HepG2 (cell line): ENCODE measurements around the gene AJM1. TPM values are rescaled to one million over a fixed set of nuclear protein-coding genes. Genes with fewer than 3 reads are reported as not detected.

Experiments used
- ATAC-seq: fragments of 200-7000 bp; cut with Tn5 transposase; 3 replicates; pipeline ENCODE4 v1.9.1; 2020; ENCODE audit warnings: mild to moderate bottlenecking, moderate library complexity
- BruUV-seq: library from RNA; stranded (reverse); fragments of 400-500 nt; replicated peaks from 2 replicates; lab custom pipeline; 2021; lab: Mats Ljungman, UMichigan
- CTCF ChIA-PET: fragments of 300-600 bp; formaldehyde crosslinking; extraction: SDS; loops from one replicate; lab custom pipeline; 2021; ENCODE audit warnings: low total read pairs, inconsistent platforms, low intra/inter-chr PET ratio; lab: Yijun Ruan, JAX
- POLR2A ChIA-PET: fragments of 350-600 bp; sonication (Branson Sonifier 250); formaldehyde crosslinking; loops from one replicate; lab custom pipeline; 2020; ENCODE audit warnings: antibody characterized with exemption, inconsistent platforms; lab: Yijun Ruan, JAX
- DNase-seq: peaks from one replicate; pipeline ENCODE4 v3.0.0-alpha.2; 2015; ENCODE audit warnings: low spot score
- FAIRE-seq: peaks from 3 replicates; lab custom pipeline; 2011; peaks lifted over from hg19 to GRCh38; lab: Jason Lieb, UNC
- H2AFZ ChIP-seq: one replicate; pipeline ENCODE4 v1.6.1; 2011; ENCODE audit warnings: low read length, inconsistent platforms
- H3K27ac ChIP-seq: fragments of 300-600 bp; 3 replicates; pipeline ENCODE4 v1.8.0; 2011; ENCODE audit warnings: mixed run types, mild to moderate bottlenecking, mixed read lengths, low read length, inconsistent platforms; ENCODE audit not compliant: insufficient read depth; ENCODE audit errors: extremely low read length
- H3K27me3 ChIP-seq, 2 experiments: fragments of 200-600 bp in 1 of 2; 2 replicates in 1 of 2; 3 replicates in 1 of 2; pipeline versions ENCODE4 v1.6.0 to v1.8.0; 2011; ENCODE audit warnings: low read length in 2 of 2, mild to moderate bottlenecking in 2 of 2, moderate library complexity in 2 of 2, inconsistent platforms in 1 of 2; ENCODE audit not compliant: insufficient read depth in 2 of 2, control insufficient read depth in 1 of 2
- H3K36me3 ChIP-seq, 2 experiments: fragments of 200-600 bp in 1 of 2; replicated peaks in 1 of 2; 2 replicates in 1 of 2; 3 replicates in 1 of 2; pipeline versions ENCODE4 v1.5.1 to v1.8.0; 2011; ENCODE audit warnings: low read length in 2 of 2, inconsistent platforms in 1 of 2; ENCODE audit not compliant: insufficient read depth in 2 of 2, control insufficient read depth in 1 of 2
- H3K4me1 ChIP-seq: 2 replicates; pipeline ENCODE4 v1.5.1; 2012; ENCODE audit warnings: low read length, inconsistent platforms; ENCODE audit not compliant: insufficient read depth
- H3K4me2 ChIP-seq: 2 replicates; pipeline ENCODE4 v1.6.0; 2011; ENCODE audit warnings: low read depth, low read length, inconsistent platforms
- H3K4me3 ChIP-seq, 3 experiments: fragments of 200-600 bp in 1 of 3; sonication (generic), shearing (Covaris generic) in 1 of 3; replicated peaks in 1 of 3; 2 replicates each; pipeline ENCODE4 v1.5.1; 2011 to 2016; ENCODE audit warnings: low read length in 3 of 3, inconsistent platforms in 2 of 3, low read depth in 2 of 3, mild to moderate bottlenecking in 2 of 3, control low read depth in 1 of 3, mixed read lengths in 1 of 3; ENCODE audit not compliant: insufficient read depth in 1 of 3
- H3K79me2 ChIP-seq: one replicate; pipeline ENCODE4 v1.6.1; 2011; ENCODE audit warnings: low read length, inconsistent platforms; ENCODE audit not compliant: insufficient read depth
- H3K9ac ChIP-seq: 2 replicates; pipeline ENCODE4 v1.6.0; 2011; ENCODE audit warnings: mild to moderate bottlenecking, low read depth, low read length, inconsistent platforms; ENCODE audit not compliant: insufficient read depth
- H3K9me3 ChIP-seq: 2 replicates; pipeline ENCODE4 v1.5.1; 2012; ENCODE audit warnings: mild to moderate bottlenecking, low read length
- H4K20me1 ChIP-seq: 2 replicates; pipeline ENCODE4 v1.6.0; 2011; ENCODE audit warnings: inconsistent platforms, mild to moderate bottlenecking, low read length, moderate library complexity; ENCODE audit not compliant: insufficient read depth
- ATF7-NPFF ChIP-seq: sonication (generic); formaldehyde crosslinking; IDR thresholded peaks from 2 replicates; pipeline ENCODE4 v1.8.1; 2023; ENCODE audit warnings: mild to moderate bottlenecking, low read depth, missing genetic modification reagents, moderate library complexity
- BRCA1 ChIP-seq: sonication (generic); formaldehyde crosslinking; IDR thresholded peaks from 2 replicates; pipeline ENCODE4 v1.4.0; 2020; ENCODE audit warnings: missing genetic modification reagents
- DR1 ChIP-seq: sonication (generic); formaldehyde crosslinking; IDR thresholded peaks from 2 replicates; pipeline ENCODE4 v1.8.0; 2021; ENCODE audit warnings: mild to moderate bottlenecking, missing genetic modification reagents, inconsistent platforms
- FOXJ3 ChIP-seq: sonication (generic); formaldehyde crosslinking; IDR thresholded peaks from 2 replicates; pipeline ENCODE4 v1.4.0; 2020; ENCODE audit warnings: missing genetic modification reagents, mild to moderate bottlenecking, borderline replicate concordance
- GPBP1L1 ChIP-seq: sonication (generic); formaldehyde crosslinking; IDR thresholded peaks from 2 replicates; pipeline ENCODE4 v1.5.0; 2020; ENCODE audit warnings: mild to moderate bottlenecking, missing genetic modification reagents
- ISX ChIP-seq: sonication (generic); formaldehyde crosslinking; conservative IDR thresholded peaks from 2 replicates; pipeline ENCODE4 v1.5.0; 2020; ENCODE audit warnings: missing genetic modification reagents
- KDM5B ChIP-seq: sonication (generic); formaldehyde crosslinking; IDR thresholded peaks from 2 replicates; pipeline ENCODE4 v1.4.0; 2020; ENCODE audit warnings: missing genetic modification reagents, mild to moderate bottlenecking, borderline replicate concordance
- MEIS2 ChIP-seq: sonication (generic); formaldehyde crosslinking; IDR thresholded peaks from 2 replicates; pipeline ENCODE4 v1.9.0; 2021; ENCODE audit warnings: mild to moderate bottlenecking, missing genetic modification reagents
- MXD4 ChIP-seq: IDR thresholded peaks from 2 replicates; pipeline ENCODE4 v1.6.1; 2016; ENCODE audit warnings: mild to moderate bottlenecking, missing biosample characterization, missing genetic modification reagents
- MYC ChIP-seq: sonication (generic); formaldehyde crosslinking; IDR thresholded peaks from 2 replicates; pipeline ENCODE4 v1.9.0; 2021; ENCODE audit warnings: missing genetic modification reagents, borderline replicate concordance
- NFYC ChIP-seq: IDR thresholded peaks from 2 replicates; pipeline ENCODE4 v1.6.1; 2016; ENCODE audit warnings: missing genetic modification reagents, missing compliant biosample characterization
- SIX1 ChIP-seq: sonication (generic); formaldehyde crosslinking; IDR thresholded peaks from 2 replicates; pipeline ENCODE4 v1.4.0; 2020; ENCODE audit warnings: missing genetic modification reagents, borderline replicate concordance
- TFDP1 ChIP-seq: IDR thresholded peaks from 2 replicates; pipeline ENCODE4 v1.6.1; 2016; ENCODE audit warnings: missing compliant biosample characterization, missing genetic modification reagents, borderline replicate concordance
- ZNF30 ChIP-seq: sonication (generic); formaldehyde crosslinking; IDR thresholded peaks from 2 replicates; pipeline ENCODE4 v1.5.0; 2020; ENCODE audit warnings: mild to moderate bottlenecking, missing genetic modification reagents
- ZNF550 ChIP-seq: sonication (generic); formaldehyde crosslinking; IDR thresholded peaks from 2 replicates; pipeline ENCODE4 v1.4.0; 2020; ENCODE audit warnings: mild to moderate bottlenecking, missing genetic modification reagents, borderline replicate concordance
- ZNF572 ChIP-seq: sonication (generic); formaldehyde crosslinking; IDR thresholded peaks from 2 replicates; pipeline ENCODE4 v1.5.1; 2020; ENCODE audit warnings: mild to moderate bottlenecking, missing genetic modification reagents
- WGBS: methylation state at CpG from one replicate; pipeline ENCODE4 v1.1.6; 2017; ENCODE audit warnings: low lambda C conversion rate; 5-methylcytosine and 5-hydroxymethylcytosine counted together
- in situ Hi-C: cut with HindIII; loops from 2 replicates; pipeline ENCODE4 v1.10.0; 2017; ENCODE audit warnings: low pct_unique_long_range_greater_than_20kb; ENCODE audit not compliant: extremely low pct_ligation_motif_present
- intact Hi-C: fragments of 100-400 bp; cut with micrococcal nuclease; formaldehyde crosslinking; loops from one replicate; pipeline ENCODE4 v1.10.0; 2022; ENCODE audit not compliant: unreplicated experiment
- polyA plus RNA-seq, 8 experiments: library from polyadenylated mRNA; depleted of rRNA in 3 of 8; stranded (reverse) in 7 of 8; unstranded in 1 of 8; fragments of >200 nt; fragmentation: Illumina TruSeq in 4 of 8; extraction: Trizol in 4 of 8; gene quantifications; 2 replicates each; pipeline versions ENCODE4 v1.2.1 to v1.2.3, GENCODE V29; 2011 to 2016; ENCODE audit warnings: low read depth in 4 of 8, missing spikeins in 1 of 8, mixed read lengths in 1 of 8; ENCODE audit not compliant: insufficient read depth in 1 of 8
- total RNA-seq, 5 experiments: library from RNA; depleted of rRNA; stranded (reverse); fragments of >200 nt; fragmentation: Illumina TruSeq; extraction: Trizol; gene quantifications; 2 replicates each; pipeline ENCODE4 v1.2.3, GENCODE V29; 2016; ENCODE audit warnings: low read depth in 1 of 5
- TF ChIP-seq, protein P1 (sequence below): IDR thresholded peaks from 2 replicates; pipeline ENCODE4 v1.4.0; 2020; ENCODE audit warnings: mild to moderate bottlenecking, missing genetic modification reagents

The AJM1 gene
- total and polyA plus RNA-seq, 2 of the 13 experiments (the other 11 are each of a cell fraction or from before 2014, with no cell fraction given): 1.1 to 1.2 TPM

GRCh38 chr9:136885950-136886578, 43.8 kb downstream of the AJM1 start, which contains the start of gene TRAF2:
Gene TRAF2 (plus strand): TSS chr9:136886516. CDS start chr9:136898741, 12,225 bp downstream.
- Histone ChIP-seq H3K9ac (peak within 1 kb of the TSS; percentile 89), H3K4me3 (peak within 1 kb of the TSS; percentile 81 to 92 (median 85)), H3K27me3 (no peaks in the 10 kb centered on the region), H2AFZ (no peak within 1 kb of the TSS), H3K4me1 (peaks cover 57% of the 10 kb centered on the region), H3K36me3 (peaks cover 0 to 9% of the 10 kb centered on the region in 2 experiments; a peak in 3 of 5 replicates), H3K9me3 (no peaks in the 10 kb centered on the region), H3K4me2 (peak within 1 kb of the TSS; percentile 96), H4K20me1 (0 out of 2 replicates have a peak, but pooled peaks cover 10% of the 10 kb centered on the region), H3K79me2 (peaks cover 43% of the 10 kb centered on the region), H3K27ac (peak within 1 kb of the TSS; percentile 74)
- BruUV-seq: no TSS peak
- FAIRE-seq: no peak
- ATAC-seq: peak; percentile 85
- CTCF ChIA-PET: no interaction called here
- in situ Hi-C loops: no loop called here
- peak; percentile 94 for DNase-seq
- WGBS: 0% methylated on average over 21 of the region's 88 CpGs
- POLR2A ChIA-PET: interaction anchor here (0.7 to 7.1 kb wide), 16 partner anchors 10 to 244 kb away, joined by 3 to 45 read pairs (median 5); partner anchors contain the start of genes C8G, EDF1, FBXW5 and MAN1B1
- intact Hi-C loops: loop anchor here (5.0 to 10.0 kb wide), 2 partner anchors 51 to 101 kb away; no protein-coding TSS in a partner anchor
- TF ChIP-seq NFYC (CRISPR knock-in tag) (peak; percentile 99), MYC (peak; percentile 89), ZNF572 (CRISPR knock-in tag) (no peak), ATF7-NPFF (0 out of 2 replicates have a peak, but pooled peaks have one; percentile 18), GPBP1L1 (no peak), SIX1 (CRISPR knock-in tag) (no peak), KDM5B (CRISPR knock-in tag) (peak; percentile 68; the same call in 1 of the 2 replicates), TFDP1 (CRISPR knock-in tag) (peak; percentile 67; the same call in 1 of the 2 replicates), MXD4 (CRISPR knock-in tag) (peak; percentile 48; the same call in 1 of the 2 replicates), BRCA1 (CRISPR knock-in tag) (0 out of 2 replicates have a peak, but pooled peaks have one; percentile 42), ZNF550 (CRISPR knock-in tag) (no peak), ISX (CRISPR knock-in tag) (0 out of 2 replicates have a peak, but pooled peaks have one; percentile 16), DR1 (CRISPR knock-in tag) (peak; percentile 82), MEIS2 (CRISPR knock-in tag) (peak; percentile 79; the same call in 1 of the 2 replicates), ZNF30 (CRISPR knock-in tag) (no peak), FOXJ3 (CRISPR knock-in tag) (no peak; the same call in 1 of the 2 replicates)
- TF ChIP-seq, protein P1, sequence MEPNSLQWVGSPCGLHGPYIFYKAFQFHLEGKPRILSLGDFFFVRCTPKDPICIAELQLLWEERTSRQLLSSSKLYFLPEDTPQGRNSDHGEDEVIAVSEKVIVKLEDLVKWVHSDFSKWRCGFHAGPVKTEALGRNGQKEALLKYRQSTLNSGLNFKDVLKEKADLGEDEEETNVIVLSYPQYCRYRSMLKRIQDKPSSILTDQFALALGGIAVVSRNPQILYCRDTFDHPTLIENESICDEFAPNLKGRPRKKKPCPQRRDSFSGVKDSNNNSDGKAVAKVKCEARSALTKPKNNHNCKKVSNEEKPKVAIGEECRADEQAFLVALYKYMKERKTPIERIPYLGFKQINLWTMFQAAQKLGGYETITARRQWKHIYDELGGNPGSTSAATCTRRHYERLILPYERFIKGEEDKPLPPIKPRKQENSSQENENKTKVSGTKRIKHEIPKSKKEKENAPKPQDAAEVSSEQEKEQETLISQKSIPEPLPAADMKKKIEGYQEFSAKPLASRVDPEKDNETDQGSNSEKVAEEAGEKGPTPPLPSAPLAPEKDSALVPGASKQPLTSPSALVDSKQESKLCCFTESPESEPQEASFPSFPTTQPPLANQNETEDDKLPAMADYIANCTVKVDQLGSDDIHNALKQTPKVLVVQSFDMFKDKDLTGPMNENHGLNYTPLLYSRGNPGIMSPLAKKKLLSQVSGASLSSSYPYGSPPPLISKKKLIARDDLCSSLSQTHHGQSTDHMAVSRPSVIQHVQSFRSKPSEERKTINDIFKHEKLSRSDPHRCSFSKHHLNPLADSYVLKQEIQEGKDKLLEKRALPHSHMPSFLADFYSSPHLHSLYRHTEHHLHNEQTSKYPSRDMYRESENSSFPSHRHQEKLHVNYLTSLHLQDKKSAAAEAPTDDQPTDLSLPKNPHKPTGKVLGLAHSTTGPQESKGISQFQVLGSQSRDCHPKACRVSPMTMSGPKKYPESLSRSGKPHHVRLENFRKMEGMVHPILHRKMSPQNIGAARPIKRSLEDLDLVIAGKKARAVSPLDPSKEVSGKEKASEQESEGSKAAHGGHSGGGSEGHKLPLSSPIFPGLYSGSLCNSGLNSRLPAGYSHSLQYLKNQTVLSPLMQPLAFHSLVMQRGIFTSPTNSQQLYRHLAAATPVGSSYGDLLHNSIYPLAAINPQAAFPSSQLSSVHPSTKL (CRISPR knock-in tag): no peak
